Measurements from ENCODE around the gene KIAA0319L. TPM values are rescaled to one million over a fixed set of nuclear protein-coding genes. Genes with fewer than 3 reads are reported as not detected.

Gene KIAA0319L
- total RNA-seq, 1 experiment from 2014 or later: 46.4 TPM

DNA sequence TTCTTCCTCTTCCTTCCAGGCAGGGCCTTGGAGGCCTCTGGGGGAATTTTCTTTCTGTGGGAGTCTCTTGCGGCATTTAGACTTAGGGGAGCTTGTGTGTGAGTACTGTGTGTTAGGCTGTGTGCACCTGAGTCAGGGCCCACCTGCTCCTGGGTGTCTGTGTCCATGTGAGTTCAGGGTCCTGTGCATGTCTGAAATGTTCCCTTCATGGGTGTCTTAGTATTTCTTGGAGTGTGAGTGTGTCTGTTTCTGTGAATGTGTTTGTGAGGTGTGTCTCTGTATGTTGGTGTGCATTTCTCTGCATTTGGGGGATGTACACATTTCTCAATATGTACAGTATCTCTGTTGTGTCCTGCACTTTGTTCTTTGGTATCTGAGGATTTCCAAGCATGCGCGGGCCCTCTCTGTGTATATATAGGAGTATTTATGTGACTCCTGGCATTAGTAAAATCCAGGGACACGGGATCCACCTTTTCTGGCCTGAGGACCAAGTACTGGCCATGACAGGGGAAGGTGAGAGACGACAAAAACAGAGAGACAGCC lies 18.3 kb upstream of the KIAA0319L start:
- DNase-seq: no peak
- no peak overlapping the region for H2AK5ac ChIP-seq (ENCODE audit: insufficient read length, low read length)
- H3K79me2 ChIP-seq (ENCODE audit: insufficient read depth, low read length): no peaks in the 10 kb centered on the region
- Mint-ChIP-seq H3K27ac (peak overlapping the region in 1 of 3 experiments; percentile 57; a peak in 1 of 7 replicates), H3K4me1 (peaks cover 31 to 37% of the 10 kb centered on the region in 2 experiments), H3K36me3 (ENCODE audit: insufficient read depth in 1 of 3, low read depth in 3 of 3) (no peaks in the 10 kb centered on the region), H3K4me3 (peak overlapping the region in 1 of 2 experiments; percentile 68; a peak in 3 of 5 replicates), H3K9me3 (no peaks in the 10 kb centered on the region), H3K27me3 (ENCODE audit: low read depth) (peaks cover 94% of the 10 kb centered on the region)
- no peak overlapping the region for H4K8ac ChIP-seq (replicated peaks; ENCODE audit: insufficient read length, low read depth, low read length)
- no peak overlapping the region for H3K14ac ChIP-seq (ENCODE audit: insufficient read depth, low read length)
- H2AFZ ChIP-seq (ENCODE audit: low read length): no peak overlapping the region
- H3K27me3 ChIP-seq (ENCODE audit: insufficient read depth, low read length): peaks cover 72% of the 10 kb centered on the region
- H3K4me2 ChIP-seq (ENCODE audit: insufficient read depth, insufficient read length, low read length): no peak overlapping the region
- no peak overlapping the region for H2BK15ac ChIP-seq (ENCODE audit: low read depth, low read length)
- H3K23ac ChIP-seq (ENCODE audit: insufficient read length, low read depth, low read length): no peak overlapping the region
- H2BK20ac ChIP-seq (ENCODE audit: low read depth, low read length, poor library complexity, severe bottlenecking): no peak overlapping the region
- H4K5ac ChIP-seq (ENCODE audit: insufficient read length, low read depth, low read length): no peak overlapping the region
- no peak overlapping the region for H3T11ph ChIP-seq (ENCODE audit: low read length)
- no peak overlapping the region for H3K18ac ChIP-seq (ENCODE audit: insufficient read length, low read depth, low read length)
- 0 out of 2 replicates have a peak, but pooled peaks cover 2% of the 10 kb centered on the region for H3K4me1 ChIP-seq (ENCODE audit: insufficient read depth, low read length)
- TF ChIP-seq CTCF (conservative IDR thresholded peaks at IDR 0.05): no peak
- H3K9ac ChIP-seq (ENCODE audit: extremely low read depth, insufficient read length, low read length): no peak overlapping the region
- no peaks in the 10 kb centered on the region for H3K9me3 ChIP-seq (ENCODE audit: control insufficient read depth, low read depth, low read length)
- H4K20me1 ChIP-seq (ENCODE audit: control insufficient read depth, insufficient read depth, insufficient read length): no peaks in the 10 kb centered on the region
- no peak overlapping the region for H2BK120ac ChIP-seq (ENCODE audit: low read depth, low read length, poor library complexity, severe bottlenecking)
- peaks cover 19% of the 10 kb centered on the region for H3K23me2 ChIP-seq (ENCODE audit: insufficient read length, low read depth, low read length, poor library complexity, severe bottlenecking)
- no peak overlapping the region for H2BK5ac ChIP-seq (ENCODE audit: insufficient read length, low read length)
- H3K27ac ChIP-seq (ENCODE audit: insufficient read length, low read depth, low read length): no peak overlapping the region
- no peak overlapping the region for H2BK12ac ChIP-seq (ENCODE audit: insufficient read length, low read depth, low read length)
- H3K56ac ChIP-seq (ENCODE audit: insufficient read length, low read depth, low read length): no peak overlapping the region
- no CpG with 5 or more reads among the region's 5 CpGs for WGBS (ENCODE audit: extremely low coverage, insufficient read length, low lambda C conversion rate)
- H3K4ac ChIP-seq (ENCODE audit: low read depth, low read length): no peak overlapping the region
- no peak overlapping the region for H4K91ac ChIP-seq (ENCODE audit: insufficient read length, low read depth, low read length)
- H3K79me1 ChIP-seq (ENCODE audit: insufficient read depth, low read depth, low read length, poor library complexity, severe bottlenecking): no peaks in the 10 kb centered on the region

Data from H9 (cell line).